SU-DHL-6 (cell line): ENCODE data around the gene AP1B1.

Experiments used
- H2AFZ ChIP-seq: fragments of 200-600 bp; sonication (generic); 2 replicates; pipeline ENCODE4 v1.6.1; 2014; ENCODE audit warnings: low read depth, mild to moderate bottlenecking, moderate library complexity, mixed read lengths, antibody characterized with exemption, low read length; ENCODE audit not compliant: severe bottlenecking
- H3F3A ChIP-seq: fragments of 200-600 bp; shearing (Covaris generic); 2 replicates; pipeline ENCODE4 v1.6.0; 2016; ENCODE audit warnings: antibody characterized with exemption, mild to moderate bottlenecking; ENCODE audit not compliant: insufficient read depth
- H3K27ac ChIP-seq: fragments of 200-600 bp; sonication (generic); 2 replicates; pipeline ENCODE4 v1.5.1; 2016; ENCODE audit warnings: low read depth, mild to moderate bottlenecking, low read length, moderate library complexity, mixed read lengths
- H3K27me3 ChIP-seq: fragments of 200-600 bp; sonication (generic), shearing (Covaris generic); 2 replicates; pipeline ENCODE4 v1.6.0; 2014; ENCODE audit warnings: mild to moderate bottlenecking, low read length
- H3K36me3 ChIP-seq: fragments of 200-600 bp; sonication (generic); 2 replicates; pipeline ENCODE4 v1.6.1; 2014; ENCODE audit warnings: mild to moderate bottlenecking, low read length, mixed read lengths
- H3K4me2 ChIP-seq: fragments of 300-600, 200-600 bp; shearing (Covaris generic), sonication (generic); 2 replicates; pipeline ENCODE4 v1.6.0; 2014; ENCODE audit warnings: low read length, low read depth, mild to moderate bottlenecking; ENCODE audit not compliant: poor library complexity, severe bottlenecking
- H3K4me3 ChIP-seq: fragments of 200-600 bp; sonication (generic); 2 replicates; pipeline ENCODE4 v1.5.1; 2014; ENCODE audit warnings: antibody characterized with exemption, low read length, mild to moderate bottlenecking, mixed read lengths; ENCODE audit not compliant: insufficient read depth, poor library complexity, severe bottlenecking
- H3K79me2 ChIP-seq: fragments of 200-600 bp; sonication (generic); 2 replicates; pipeline ENCODE4 v1.6.1; 2014; ENCODE audit warnings: mild to moderate bottlenecking, low read length, moderate library complexity; ENCODE audit not compliant: insufficient read depth
- H3K9ac ChIP-seq: fragments of 200-600 bp; sonication (generic); 2 replicates; pipeline ENCODE4 v1.7.0; 2014; ENCODE audit warnings: mild to moderate bottlenecking, low read length
- H3K9me2 ChIP-seq: fragments of 200-600 bp; sonication (generic); replicated peaks from 2 replicates; pipeline ENCODE4 v1.6.1; 2014; ENCODE audit warnings: low read length; ENCODE audit not compliant: insufficient read depth
- H3K9me3 ChIP-seq: fragments of 200-600 bp; sonication (generic); 2 replicates; pipeline ENCODE4 v1.6.1; 2014; ENCODE audit warnings: low read length, mixed read lengths; ENCODE audit not compliant: insufficient read depth
- H4K20me1 ChIP-seq: fragments of 200-600 bp; sonication (generic); 2 replicates; pipeline ENCODE4 v1.6.1; 2014; ENCODE audit warnings: low read depth, mild to moderate bottlenecking, antibody characterized with exemption, low read length, moderate library complexity, mixed read lengths
- CTCF ChIP-seq: fragments of 200-600 bp; sonication (generic); IDR thresholded peaks from one replicate; pipeline ENCODE4 v1.5.1; 2017; ENCODE audit warnings: antibody characterized with exemption, mild to moderate bottlenecking, low read length, moderate library complexity; ENCODE audit not compliant: insufficient read depth, poor library complexity, severe bottlenecking
- EZH2phosphoT487 ChIP-seq: fragments of 200-600 bp; sonication (generic), shearing (Covaris generic); conservative IDR thresholded peaks from 2 replicates; pipeline ENCODE4 v1.6.1; 2018; ENCODE audit warnings: mild to moderate bottlenecking, antibody characterized with exemption, low read length, moderate library complexity, mixed read lengths

AP1B1 gene

GRCh38 chr22:29323641-29324040, 64.7 kb downstream of the AP1B1 start:
- Histone ChIP-seq H2AFZ (no peak overlapping the region), H3K79me2 (no peaks in the 10 kb centered on the region), H4K20me1 (no peaks in the 10 kb centered on the region), H3F3A (peaks cover 6% of the 10 kb centered on the region; the same call in 1 of the 2 replicates), H3K27me3 (no peaks in the 10 kb centered on the region), H3K9ac (no peak overlapping the region), H3K36me3 (no peaks in the 10 kb centered on the region), H3K9me2 (no peaks in the 10 kb centered on the region), H3K9me3 (no peaks in the 10 kb centered on the region), H3K4me2 (no peak overlapping the region), H3K4me3 (no peak overlapping the region), H3K27ac (no peak overlapping the region)
- TF ChIP-seq CTCF (no peak), EZH2phosphoT487 (no peak)

GRCh38 chr22:29320546-29320945, 67.8 kb downstream of the AP1B1 start:
- Histone ChIP-seq H4K20me1 (no peaks in the 10 kb centered on the region), H3K27me3 (no peaks in the 10 kb centered on the region), H3K36me3 (no peaks in the 10 kb centered on the region), H3F3A (peaks cover 6% of the 10 kb centered on the region; the same call in 1 of the 2 replicates), H3K79me2 (no peaks in the 10 kb centered on the region), H2AFZ (no peak overlapping the region), H3K4me2 (no peak overlapping the region), H3K9me3 (no peaks in the 10 kb centered on the region), H3K9me2 (no peaks in the 10 kb centered on the region), H3K4me3 (no peak overlapping the region), H3K9ac (no peak overlapping the region), H3K27ac (no peak overlapping the region)
- TF ChIP-seq EZH2phosphoT487 (no peak), CTCF (no peak)

GRCh38 chr22:29319072-29319471, 69.3 kb downstream of the AP1B1 start:
- Histone ChIP-seq H3F3A (peaks cover 6% of the 10 kb centered on the region; the same call in 1 of the 2 replicates), H3K27me3 (no peaks in the 10 kb centered on the region), H3K27ac (no peak overlapping the region), H3K79me2 (no peaks in the 10 kb centered on the region), H4K20me1 (no peaks in the 10 kb centered on the region), H3K9me2 (no peaks in the 10 kb centered on the region), H2AFZ (no peak overlapping the region), H3K9ac (no peak overlapping the region), H3K36me3 (no peaks in the 10 kb centered on the region), H3K9me3 (no peaks in the 10 kb centered on the region), H3K4me3 (no peak overlapping the region), H3K4me2 (no peak overlapping the region)
- no peak for TF ChIP-seq EZH2phosphoT487
- no peak for TF ChIP-seq CTCF
